GM12872 (cell line): Measurements from ENCODE around the gene IL3.

Source experiments
- TF ChIP-seq, protein P1 (sequence below): IDR thresholded peaks from 3 replicates; pipeline ENCODE4 v1.5.1; 2011; ENCODE audit warnings: low read depth, mild to moderate bottlenecking, low read length, moderate library complexity; ENCODE audit not compliant: insufficient read depth

IL3 gene

DNA sequence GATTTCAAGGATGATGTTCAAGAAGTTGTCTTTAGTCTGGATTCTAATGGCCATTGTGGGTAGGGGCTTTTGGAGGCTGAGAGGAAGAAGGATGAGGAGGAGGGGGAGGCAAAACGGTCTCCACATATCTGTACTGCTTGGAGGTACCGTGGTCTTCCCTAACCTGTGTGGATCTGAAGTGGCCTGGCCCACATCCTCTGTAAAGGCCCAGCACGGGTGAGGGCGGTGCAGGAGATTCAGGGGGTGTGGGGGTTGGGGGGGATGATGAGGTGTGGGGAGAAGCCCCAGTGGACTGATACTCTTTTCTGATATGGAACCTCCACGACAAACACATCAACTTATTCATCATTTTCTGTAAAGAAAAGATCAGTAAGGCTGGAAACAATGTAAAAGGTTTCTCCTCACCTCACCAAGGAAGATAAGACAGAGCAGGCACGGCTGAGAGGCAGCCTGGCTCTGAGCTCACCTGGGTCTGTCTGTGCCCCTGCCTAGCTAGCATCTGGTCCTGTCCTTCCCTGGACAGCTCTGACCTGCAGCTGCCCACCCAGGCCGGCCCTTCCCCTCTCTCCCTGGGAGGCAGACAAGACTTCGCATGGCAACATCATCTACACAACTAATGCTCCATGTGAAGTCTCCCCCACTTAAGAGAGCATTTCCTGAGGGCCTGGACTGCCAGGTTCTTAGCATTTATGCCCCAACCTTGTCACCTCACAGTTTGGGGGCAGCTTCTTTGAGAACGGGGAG lies 5.6 kb upstream of the IL3 start:
- TF ChIP-seq, protein P1, sequence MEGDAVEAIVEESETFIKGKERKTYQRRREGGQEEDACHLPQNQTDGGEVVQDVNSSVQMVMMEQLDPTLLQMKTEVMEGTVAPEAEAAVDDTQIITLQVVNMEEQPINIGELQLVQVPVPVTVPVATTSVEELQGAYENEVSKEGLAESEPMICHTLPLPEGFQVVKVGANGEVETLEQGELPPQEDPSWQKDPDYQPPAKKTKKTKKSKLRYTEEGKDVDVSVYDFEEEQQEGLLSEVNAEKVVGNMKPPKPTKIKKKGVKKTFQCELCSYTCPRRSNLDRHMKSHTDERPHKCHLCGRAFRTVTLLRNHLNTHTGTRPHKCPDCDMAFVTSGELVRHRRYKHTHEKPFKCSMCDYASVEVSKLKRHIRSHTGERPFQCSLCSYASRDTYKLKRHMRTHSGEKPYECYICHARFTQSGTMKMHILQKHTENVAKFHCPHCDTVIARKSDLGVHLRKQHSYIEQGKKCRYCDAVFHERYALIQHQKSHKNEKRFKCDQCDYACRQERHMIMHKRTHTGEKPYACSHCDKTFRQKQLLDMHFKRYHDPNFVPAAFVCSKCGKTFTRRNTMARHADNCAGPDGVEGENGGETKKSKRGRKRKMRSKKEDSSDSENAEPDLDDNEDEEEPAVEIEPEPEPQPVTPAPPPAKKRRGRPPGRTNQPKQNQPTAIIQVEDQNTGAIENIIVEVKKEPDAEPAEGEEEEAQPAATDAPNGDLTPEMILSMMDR = no peak

DNA sequence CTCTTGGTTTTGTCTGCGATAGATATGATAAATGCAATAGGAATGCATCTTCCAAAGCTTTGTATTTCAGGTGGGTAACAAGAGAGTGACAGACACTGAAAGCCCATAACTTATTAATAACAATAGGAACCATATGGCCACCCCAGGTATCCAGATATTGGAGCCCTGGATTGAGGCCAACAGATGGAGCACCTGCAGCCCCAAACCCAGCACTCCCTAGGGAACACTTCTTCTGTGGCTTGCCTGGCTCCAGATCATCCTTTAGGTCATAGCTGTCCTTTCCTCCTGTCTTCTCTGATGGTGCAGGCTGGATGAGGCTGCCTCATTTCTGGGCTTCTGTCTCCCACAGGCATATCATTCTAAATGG lies 5.0 kb upstream of the IL3 start:
- TF ChIP-seq, protein P1 = no peak

DNA sequence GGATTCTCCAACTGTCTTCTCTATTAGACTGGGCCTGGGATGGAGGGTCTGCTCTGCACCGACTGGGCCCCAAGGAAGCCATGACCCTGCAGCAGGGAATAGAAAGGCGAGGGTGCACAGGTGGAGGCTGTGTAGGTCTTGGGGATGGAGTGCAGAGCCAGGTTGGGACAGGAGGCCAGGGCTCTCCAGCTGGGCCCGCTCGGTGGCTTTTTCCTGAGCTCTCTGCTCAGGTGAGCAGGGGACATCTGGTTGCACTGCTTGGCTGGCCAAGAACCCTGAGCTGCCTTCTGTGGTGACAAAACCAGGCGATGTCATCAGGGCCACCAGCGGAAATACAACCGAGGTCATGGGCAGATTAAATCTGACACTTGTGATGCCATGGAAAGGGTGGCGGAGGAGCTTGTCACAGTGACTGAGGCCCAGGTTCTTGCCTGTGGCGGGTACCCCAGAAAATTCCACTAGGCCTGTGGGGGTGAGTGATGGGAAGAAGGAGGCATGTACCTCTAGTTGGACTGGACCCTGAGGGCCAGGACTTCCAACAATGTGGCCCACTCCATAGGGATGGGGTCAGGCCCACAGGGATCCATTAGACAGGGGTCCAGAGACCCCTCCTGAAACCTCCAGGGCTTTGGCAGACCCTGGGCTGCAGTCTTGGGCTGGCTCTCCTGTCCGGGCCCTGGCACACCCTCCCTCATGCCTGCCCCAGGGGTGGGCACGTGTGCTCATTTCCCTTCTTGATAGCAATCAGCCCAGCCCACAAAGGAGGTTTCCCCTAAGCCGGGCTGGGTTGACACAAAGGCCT lies 4.4 kb upstream of the IL3 start:
- TF ChIP-seq, protein P1 = no peak

DNA sequence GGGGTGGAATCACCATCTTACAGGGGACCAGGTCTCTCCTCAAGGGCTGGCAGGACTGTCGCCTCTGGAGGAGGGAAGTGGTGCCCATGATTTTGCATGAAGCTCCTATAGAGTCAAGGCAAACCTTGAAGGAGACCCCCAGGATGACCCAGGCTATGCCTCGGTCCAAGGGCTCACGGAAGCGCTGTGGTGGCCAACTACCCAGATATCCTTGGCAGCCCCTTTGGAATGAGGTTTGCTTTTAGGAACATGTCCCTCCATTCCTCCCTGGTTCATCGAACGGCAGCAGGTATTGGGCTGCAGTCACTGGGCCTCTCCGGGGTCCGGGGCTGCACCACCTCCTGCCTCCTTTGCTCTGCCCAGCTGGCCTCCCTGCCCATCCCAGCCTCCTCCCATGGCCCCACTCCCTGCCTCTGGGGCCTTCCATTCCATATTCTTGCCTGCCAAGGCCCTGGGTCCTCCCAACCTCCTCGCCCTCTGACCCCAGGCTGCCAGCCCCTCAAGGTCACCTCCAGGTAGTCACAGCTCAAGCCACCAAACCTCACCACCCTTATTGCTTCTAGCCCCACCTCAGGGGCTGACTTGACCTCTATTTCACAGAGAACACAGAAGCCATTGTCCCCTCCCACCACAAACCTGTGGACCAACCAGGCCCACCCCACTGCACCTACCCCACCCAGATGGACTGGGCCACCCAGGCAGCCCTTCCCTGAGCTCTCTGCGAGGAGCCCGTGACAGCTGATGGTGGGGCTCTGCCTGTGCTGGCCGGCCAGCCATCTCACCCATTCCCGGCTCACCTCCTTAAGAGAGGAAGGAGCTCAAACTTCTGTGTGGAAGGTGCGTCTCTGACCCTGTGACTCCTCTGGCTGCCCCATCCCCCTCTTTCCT lies 3.6 kb upstream of the IL3 start:
- TF ChIP-seq, protein P1 = no peak

DNA sequence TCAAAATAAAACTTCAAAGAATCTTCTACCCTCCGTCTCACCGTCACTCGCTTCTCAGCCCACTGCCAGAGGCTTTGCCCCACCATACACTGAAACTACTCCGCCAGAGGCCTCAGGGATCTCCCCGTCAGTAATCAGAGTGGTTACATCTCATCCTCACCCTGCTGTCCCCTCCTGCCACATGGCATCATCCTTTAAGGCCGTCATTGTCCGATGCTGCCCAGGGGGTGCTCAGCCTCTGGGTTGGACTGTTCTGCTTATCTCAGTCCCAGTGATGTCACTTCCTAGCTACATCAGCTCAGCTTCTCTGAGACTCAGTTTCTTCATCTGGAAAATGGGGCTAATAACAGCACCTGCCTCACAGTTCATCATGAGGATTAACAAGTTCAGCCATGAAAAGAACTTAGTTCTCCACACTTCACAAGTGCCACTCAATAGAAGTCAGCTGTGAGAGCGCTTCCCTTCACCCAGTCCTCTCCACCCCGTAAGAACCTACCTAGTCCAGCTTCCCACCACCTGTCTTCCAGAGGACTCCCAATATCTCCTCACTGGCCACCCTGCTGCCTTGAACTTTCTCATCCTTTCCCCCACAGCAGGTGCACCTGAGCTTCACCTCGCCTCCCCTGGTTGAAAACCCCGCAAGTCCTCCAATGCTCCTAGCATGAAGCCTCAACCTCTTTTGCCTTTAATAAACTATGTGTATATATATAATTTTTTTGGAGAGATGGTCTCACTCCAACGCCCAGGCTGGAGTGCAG lies 2.8 kb upstream of the IL3 start:
- TF ChIP-seq, protein P1 = no peak

DNA sequence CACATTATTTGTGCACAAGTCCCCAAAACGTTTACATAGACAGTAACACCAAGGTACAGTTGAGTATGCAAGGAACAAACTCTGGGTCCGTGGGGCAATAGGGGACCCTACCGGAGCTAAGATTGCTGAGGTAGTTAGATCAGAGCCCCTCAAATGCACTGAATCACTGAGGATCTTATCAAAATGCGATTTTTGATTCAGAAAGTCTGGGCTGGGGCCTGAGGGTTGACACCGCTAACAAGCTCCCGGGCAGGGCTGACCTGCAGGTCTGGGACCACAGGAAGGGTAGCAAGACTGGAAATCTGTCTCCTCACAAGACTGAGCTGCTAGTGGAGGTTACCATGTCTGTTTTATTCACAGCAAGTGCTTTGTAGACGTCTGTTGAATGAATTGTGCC lies 1.8 kb upstream of the IL3 start:
- TF ChIP-seq, protein P1 = no peak
